ENCODE measurements around the gene RASD1. TPM values are rescaled to one million over a fixed set of nuclear protein-coding genes. Genes with fewer than 3 reads are reported as not detected.

The RASD1 gene
- total RNA-seq, 3 donors from 2014 or later (not counting 1 experiment from before 2014, with no cell fraction given) = 0.60 to 2.4 (median 1.2) TPM

- peaks cover 0 to 5% of the 10 kb centered on the region in 2 donors for H3K4me1 Mint-ChIP-seq
- no peak overlapping the region for H3K27ac ChIP-seq (ENCODE audit: low read length)
- H3K9me3 Mint-ChIP-seq = no peaks in the 10 kb centered on the region
- H3K36me3 Mint-ChIP-seq = no peaks in the 10 kb centered on the region
- no peaks in the 10 kb centered on the region for H3K36me3 ChIP-seq (ENCODE audit: control insufficient read depth, insufficient read depth, low read length)
- H3K4me1 ChIP-seq (ENCODE audit: control insufficient read depth, insufficient read depth, low read length) = no peaks in the 10 kb centered on the region
- TF ChIP-seq, protein P1, sequence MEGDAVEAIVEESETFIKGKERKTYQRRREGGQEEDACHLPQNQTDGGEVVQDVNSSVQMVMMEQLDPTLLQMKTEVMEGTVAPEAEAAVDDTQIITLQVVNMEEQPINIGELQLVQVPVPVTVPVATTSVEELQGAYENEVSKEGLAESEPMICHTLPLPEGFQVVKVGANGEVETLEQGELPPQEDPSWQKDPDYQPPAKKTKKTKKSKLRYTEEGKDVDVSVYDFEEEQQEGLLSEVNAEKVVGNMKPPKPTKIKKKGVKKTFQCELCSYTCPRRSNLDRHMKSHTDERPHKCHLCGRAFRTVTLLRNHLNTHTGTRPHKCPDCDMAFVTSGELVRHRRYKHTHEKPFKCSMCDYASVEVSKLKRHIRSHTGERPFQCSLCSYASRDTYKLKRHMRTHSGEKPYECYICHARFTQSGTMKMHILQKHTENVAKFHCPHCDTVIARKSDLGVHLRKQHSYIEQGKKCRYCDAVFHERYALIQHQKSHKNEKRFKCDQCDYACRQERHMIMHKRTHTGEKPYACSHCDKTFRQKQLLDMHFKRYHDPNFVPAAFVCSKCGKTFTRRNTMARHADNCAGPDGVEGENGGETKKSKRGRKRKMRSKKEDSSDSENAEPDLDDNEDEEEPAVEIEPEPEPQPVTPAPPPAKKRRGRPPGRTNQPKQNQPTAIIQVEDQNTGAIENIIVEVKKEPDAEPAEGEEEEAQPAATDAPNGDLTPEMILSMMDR (IDR thresholded peaks at IDR 0.05) = no peak
- intact Hi-C loops (cut with micrococcal nuclease) = no loop called here
- no peak overlapping the region for H3K4me3 ChIP-seq (ENCODE audit: low read length)
- 68% methylated on average over 14 of the region's 14 CpGs for WGBS (ENCODE audit: insufficient coverage)
- H3K27me3 Mint-ChIP-seq (ENCODE audit: low read depth in 2 of 2) = no peaks in the 10 kb centered on the region
- no peaks in the 10 kb centered on the region for H3K9me3 ChIP-seq (ENCODE audit: control insufficient read depth, insufficient read depth, low read length)
- H3K4me3 Mint-ChIP-seq = no peak overlapping the region
- ATAC-seq = no peak
- no peak for DNase-seq
- H3K27me3 ChIP-seq (ENCODE audit: control insufficient read depth, insufficient read depth, low read length) = no peaks in the 10 kb centered on the region
- no peak overlapping the region for H3K27ac Mint-ChIP-seq
Observed at GRCh38 chr17:17523001-17523730, 27.0 kb upstream of the RASD1 start.

- no peaks in the 10 kb centered on the region for H3K4me1 ChIP-seq (ENCODE audit: control insufficient read depth, insufficient read depth, low read length)
- H3K27me3 ChIP-seq (ENCODE audit: control insufficient read depth, insufficient read depth, low read length) = no peaks in the 10 kb centered on the region
- no peaks in the 10 kb centered on the region for H3K36me3 Mint-ChIP-seq
- peaks cover 0 to 5% of the 10 kb centered on the region in 2 donors for H3K4me1 Mint-ChIP-seq
- no peak overlapping the region for H3K27ac ChIP-seq (ENCODE audit: low read length)
- no peak overlapping the region for H3K4me3 ChIP-seq (ENCODE audit: low read length)
- H3K4me3 Mint-ChIP-seq = no peak overlapping the region
- intact Hi-C loops (cut with micrococcal nuclease) = no loop called here
- 90% methylated on average over 22 of the region's 22 CpGs for WGBS (ENCODE audit: insufficient coverage)
- DNase-seq (no peak), ATAC-seq (no peak)
- H3K9me3 ChIP-seq (ENCODE audit: control insufficient read depth, insufficient read depth, low read length) = no peaks in the 10 kb centered on the region
- TF ChIP-seq, protein P1 (IDR thresholded peaks at IDR 0.05) = no peak
- H3K27me3 Mint-ChIP-seq (ENCODE audit: low read depth in 2 of 2) = no peaks in the 10 kb centered on the region
- no peaks in the 10 kb centered on the region for H3K36me3 ChIP-seq (ENCODE audit: control insufficient read depth, insufficient read depth, low read length)
- no peak overlapping the region for H3K27ac Mint-ChIP-seq
- H3K9me3 Mint-ChIP-seq = no peaks in the 10 kb centered on the region
Observed at GRCh38 chr17:17520599-17521232, 24.5 kb upstream of the RASD1 start.

DNA sequence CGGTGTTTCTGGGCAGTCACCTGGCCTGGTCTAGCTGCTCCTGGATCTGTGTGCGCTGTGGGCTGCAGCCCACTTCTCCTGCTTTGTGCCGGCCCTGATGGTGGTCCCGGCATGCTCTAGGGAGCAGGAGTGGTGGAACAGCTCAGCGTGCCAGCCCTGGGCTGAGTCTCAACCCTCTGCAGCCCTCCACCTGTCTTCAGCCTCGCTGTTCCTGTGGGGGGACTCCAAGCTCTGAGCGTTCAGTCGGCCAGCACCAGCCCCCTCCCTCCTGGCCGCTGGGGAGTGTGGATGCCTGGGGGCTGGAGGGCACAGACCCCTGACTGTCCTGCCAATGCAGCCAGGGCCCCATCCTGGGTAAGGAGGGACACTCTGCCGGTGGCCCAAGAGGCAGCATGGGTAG lies 23.7 kb upstream of the RASD1 start:
- H3K4me3 Mint-ChIP-seq = no peak overlapping the region
- Histone ChIP-seq H3K4me1 (ENCODE audit: control insufficient read depth, insufficient read depth, low read length) (no peaks in the 10 kb centered on the region), H3K36me3 (ENCODE audit: control insufficient read depth, insufficient read depth, low read length) (no peaks in the 10 kb centered on the region), H3K4me3 (ENCODE audit: low read length) (no peak overlapping the region), H3K27ac (ENCODE audit: low read length) (no peak overlapping the region), H3K27me3 (ENCODE audit: control insufficient read depth, insufficient read depth, low read length) (no peaks in the 10 kb centered on the region), H3K9me3 (ENCODE audit: control insufficient read depth, insufficient read depth, low read length) (no peaks in the 10 kb centered on the region)
- H3K27ac Mint-ChIP-seq = no peak overlapping the region
- ATAC-seq (no peak), DNase-seq (no peak)
- TF ChIP-seq, protein P1 (IDR thresholded peaks at IDR 0.05) = no peak
- 94% methylated on average over 10 of the region's 10 CpGs for WGBS (ENCODE audit: insufficient coverage)
- no peaks in the 10 kb centered on the region for H3K36me3 Mint-ChIP-seq
- H3K27me3 Mint-ChIP-seq (ENCODE audit: low read depth in 2 of 2) = no peaks in the 10 kb centered on the region
- H3K4me1 Mint-ChIP-seq = no peaks in the 10 kb centered on the region
- intact Hi-C loops (cut with micrococcal nuclease) = no loop called here
- H3K9me3 Mint-ChIP-seq = no peaks in the 10 kb centered on the region

All from natural killer cell (primary cell).